Measurements from ENCODE around the gene DLG5.

The DLG5 gene

GRCh38 chr10:77810446-77811335 is 115.9 kb downstream of the DLG5 start:
- no peak for DNase-seq

DNA sequence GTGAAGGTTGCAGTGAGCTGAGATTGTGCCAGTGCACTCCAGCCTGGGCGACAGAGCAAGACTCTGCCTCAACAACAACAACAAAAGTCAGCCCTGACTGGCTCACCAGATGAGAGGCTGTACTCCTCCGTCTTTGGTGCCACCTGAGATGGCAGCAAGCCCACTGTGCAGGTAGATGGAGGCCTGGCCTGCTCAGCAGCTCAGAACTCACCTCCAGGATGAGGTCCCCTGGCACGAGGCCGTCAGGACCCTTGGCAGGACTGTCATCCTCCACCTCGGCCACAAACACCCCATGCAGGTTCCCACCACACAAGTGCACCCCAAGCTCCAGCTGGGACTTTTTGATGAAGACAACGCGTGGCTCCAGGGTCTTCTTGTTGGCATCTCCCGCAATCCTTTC is 117.2 kb downstream of the DLG5 start:
- no peak for DNase-seq

DNA sequence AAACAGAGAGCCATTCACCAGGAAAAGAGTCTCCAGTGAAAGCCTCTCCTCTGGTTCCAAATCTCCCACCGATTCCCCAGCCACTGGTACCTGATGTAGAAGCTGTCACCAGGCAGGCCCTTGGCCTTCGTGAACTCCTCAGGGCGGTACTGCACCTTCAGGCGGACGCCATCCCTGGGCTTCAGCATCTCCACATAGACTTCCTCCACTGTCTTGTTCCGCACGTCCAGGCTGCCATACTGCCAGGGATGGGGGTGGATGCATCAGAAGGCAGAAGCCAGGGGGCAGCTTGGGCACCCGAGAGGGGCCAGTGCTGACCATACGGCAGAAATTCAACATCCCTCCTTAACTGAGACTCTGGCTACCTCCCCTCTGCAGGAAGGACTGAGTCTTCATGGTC is 118.8 kb downstream of the DLG5 start:
- DNase-seq: no peak

DNA sequence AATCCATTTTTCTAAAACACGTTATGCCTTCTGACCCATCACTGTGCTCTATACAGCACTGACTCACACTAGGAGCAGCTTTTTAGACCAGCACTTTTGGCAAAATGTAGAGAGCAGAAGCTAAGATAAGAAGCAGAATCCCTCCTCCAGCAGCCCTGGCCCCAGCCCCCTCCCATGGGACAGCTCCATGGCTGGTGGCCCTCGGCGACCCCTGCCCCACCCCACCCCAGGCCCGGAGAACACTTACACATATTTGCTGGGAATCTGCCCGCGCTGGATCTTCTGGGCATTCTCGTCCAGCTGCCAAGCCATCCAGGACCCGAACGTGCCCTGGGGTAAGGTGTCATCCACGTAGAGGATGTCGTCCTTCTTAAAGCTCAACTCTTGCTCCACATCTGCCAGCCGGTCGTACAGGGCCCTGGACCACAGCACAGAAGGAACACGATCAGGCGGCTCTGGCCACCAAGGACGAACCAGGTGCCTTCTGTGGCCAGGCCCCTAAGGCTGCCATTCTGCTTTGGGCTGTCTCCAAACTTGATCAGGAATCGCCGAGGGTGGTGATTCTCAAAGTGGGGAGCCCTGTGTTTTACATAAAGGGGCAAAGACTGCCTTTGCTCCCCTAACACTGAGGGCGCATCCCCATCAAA is 119.9 kb downstream of the DLG5 start:
- DNase-seq: no peak

DNA sequence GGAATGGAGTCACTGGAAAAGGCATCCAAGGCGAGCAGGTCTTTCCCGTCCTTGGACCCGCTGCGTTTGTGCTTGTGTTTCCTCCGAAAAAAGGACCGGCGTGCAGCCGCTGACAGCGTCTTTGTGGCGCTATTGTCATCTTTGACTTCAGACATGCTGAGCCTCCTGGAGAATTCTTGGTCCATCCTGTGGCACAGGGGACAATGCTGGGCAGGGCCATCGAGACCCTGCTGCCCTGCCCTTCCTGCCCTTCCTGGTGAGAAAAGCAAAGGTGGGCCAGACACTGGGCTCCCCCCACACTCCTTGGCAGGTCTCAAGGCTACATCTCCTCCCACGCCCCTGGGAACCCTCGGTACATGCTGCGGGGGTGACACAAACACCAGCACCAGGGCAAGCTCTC is 120.9 kb downstream of the DLG5 start:
- no peak for DNase-seq

DNA sequence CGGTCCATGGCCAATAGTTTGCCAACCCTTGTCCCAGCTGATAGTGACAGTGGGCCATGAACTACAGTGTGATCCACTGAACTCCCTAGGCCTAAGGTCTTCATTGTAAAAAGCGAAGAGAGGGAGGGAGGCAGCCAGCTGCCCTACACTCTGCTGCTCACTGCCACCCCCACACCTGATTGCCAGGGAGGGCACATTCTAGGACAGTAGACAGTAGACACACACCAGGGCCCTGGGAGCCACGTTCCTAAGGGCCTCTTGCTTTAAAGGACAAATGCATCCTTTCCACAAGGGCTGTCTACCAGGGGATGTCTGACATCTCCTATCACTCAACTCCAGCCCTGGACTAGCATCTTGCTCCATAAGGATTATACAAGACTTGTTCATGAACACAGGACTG is 122.2 kb downstream of the DLG5 start:
- no peak for DNase-seq

GRCh38 chr10:77801474-77802161 is 124.9 kb downstream of the DLG5 start:
- no peak for DNase-seq

DNA sequence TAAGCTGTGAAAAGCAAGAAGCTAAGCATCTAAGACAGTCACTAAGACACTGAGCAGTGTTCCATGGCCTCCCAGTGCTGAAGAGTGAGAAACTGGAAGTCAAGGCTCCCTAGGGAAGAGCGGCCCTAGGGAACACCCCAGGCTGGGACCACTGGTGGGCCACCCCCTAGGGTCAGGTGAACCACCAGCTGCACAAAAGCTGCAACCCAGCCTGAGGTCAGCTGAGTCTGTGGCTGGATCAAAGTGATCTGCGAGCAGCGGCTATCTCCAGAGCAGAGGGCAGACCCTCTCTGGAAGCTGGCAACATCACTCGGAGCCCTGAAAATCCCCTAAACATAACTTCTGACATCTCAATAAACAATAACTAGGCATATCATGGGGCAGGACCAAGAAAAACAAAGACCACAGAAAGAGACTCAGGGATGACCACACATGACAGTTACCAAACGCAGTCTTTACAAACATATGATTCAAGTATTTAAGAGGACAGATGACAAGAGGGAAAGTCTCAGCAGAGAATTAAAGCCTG is 125.8 kb downstream of the DLG5 start:
- DNase-seq: no peak

DNA sequence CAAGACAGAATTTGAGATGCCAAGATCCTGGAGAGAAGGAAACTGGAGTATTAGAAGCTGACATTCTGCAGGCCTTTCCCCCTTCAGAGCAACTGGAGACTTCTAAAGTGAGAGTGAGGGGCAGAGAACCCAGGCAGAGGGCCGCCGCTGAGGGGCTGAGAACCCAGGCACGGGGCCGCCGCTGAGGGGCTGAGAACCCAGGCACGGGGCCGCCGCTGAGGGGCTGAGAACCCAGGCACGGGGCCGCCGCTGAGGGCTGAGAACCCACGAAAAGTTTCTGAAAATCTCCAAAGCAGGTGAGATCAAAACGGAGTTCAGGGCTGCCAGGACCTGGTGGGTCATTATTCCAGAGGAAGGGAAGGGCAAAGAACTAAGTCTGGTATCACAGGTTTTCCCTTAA is 126.2 kb downstream of the DLG5 start:
- no peak for DNase-seq

DNA sequence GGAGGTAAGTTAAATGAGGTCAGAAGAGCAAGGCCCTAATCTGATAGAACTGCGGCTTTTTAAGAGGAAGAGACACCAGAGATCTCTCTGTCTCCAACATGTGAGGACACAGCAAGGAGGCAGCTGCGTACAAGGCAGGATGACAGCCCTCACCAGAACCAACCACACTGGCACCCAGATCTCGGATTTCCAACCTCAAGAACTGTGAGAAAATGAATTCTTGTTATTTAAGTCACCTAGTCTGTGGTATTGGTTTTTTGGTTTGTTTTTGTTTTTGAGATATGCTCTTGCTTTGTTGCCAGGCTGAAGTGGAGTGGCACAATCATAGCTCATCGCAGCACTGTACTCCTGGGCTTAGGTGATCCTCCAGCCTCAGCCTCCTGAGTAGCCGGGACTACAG is 127.2 kb downstream of the DLG5 start:
- DNase-seq: no peak

- DNase-seq: no peak
These were observed 127.6 kb downstream of the DLG5 start for GRCh38 chr10:77798940-77799339.

- DNase-seq: no peak
These were observed 130.1 kb downstream of the DLG5 start for GRCh38 chr10:77796311-77796915.

- no peak for DNase-seq
These were observed 131.0 kb downstream of the DLG5 start for GRCh38 chr10:77795426-77796055.

DNA sequence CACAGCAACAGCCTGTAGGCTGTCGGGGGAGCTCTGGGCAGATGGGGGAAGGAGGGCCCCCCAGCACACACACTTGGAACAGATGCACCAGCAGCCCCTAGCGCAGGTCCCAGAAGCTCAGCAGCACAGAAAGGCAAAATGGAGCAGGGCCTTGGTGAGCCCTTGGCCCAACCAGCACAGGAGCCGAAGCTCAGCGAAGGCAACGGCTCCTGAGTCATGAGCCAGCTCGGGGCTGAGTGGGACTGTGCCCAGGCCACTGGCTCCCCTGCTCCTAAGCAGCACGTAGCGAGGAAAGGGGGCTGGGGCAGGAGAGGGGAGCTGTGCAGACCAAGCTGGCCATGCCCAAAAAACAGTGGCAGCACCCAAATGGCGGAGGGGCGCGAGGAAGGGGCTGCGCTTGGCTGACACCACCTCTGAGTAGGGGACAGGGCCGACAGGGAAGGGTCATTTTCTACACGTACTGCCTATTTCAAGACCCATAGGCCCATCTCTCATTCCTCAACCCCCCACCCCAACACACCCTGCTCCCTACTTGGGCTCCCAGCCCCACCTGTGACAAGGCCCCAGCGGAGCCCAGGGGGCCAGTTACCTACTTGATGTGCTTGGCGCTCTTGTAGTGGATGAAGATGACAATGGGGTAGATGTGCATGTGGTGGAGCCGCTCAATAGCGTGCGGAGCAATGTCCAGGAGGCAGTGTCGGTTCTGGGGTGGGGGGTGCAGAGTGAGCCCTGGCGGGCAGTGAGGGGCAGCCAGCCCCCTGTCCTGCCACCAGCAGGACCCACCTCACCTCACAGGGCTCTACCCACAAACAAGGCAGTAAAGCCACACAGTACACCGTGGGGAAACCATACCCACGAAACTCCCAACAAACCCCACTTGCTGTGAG is 132.1 kb downstream of the DLG5 start:
- no peak for DNase-seq

- DNase-seq: no peak
These were observed 132.7 kb downstream of the DLG5 start for GRCh38 chr10:77793831-77794230.

GRCh38 chr10:77792155-77792554 is 134.4 kb downstream of the DLG5 start:
- no peak for DNase-seq

DNA sequence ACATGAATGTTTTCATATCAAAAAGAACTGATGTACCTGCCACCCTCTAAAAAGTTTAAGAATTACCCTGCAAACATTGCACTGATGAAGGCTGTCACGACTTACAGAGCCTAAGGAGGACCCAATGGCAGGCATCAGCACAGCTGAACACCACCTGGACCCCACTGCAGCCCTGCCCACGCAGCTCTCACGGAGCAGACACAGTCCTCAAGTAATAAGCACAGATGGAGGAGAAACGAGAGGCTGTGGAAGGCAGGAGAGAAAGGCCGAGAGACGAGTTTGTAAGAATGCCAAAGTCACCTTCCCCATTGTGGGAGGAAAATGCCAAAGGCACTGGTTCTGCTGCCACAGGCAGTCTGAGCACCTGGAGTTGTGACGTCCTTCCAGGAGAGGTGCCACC is 135.0 kb downstream of the DLG5 start:
- no peak for DNase-seq

DNA sequence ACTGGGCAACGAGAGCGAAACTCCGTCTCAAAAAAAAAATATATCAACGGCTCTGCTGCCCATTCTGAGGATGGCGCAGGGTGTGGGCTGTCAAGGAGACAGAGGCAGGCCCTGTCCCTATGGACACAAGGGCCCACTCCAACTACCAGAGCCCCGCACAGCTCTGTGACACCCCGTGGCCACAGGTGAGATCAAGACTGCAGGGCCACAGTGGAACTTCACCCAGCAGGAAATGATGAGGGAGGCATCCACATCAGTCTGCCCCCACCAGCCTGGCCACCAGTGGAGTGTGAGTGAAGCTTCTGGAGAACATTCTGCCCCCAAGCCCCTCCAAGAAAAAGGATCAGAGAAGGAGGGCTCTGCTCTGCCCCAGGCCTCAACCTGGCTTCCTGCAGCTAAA is 136.7 kb downstream of the DLG5 start:
- DNase-seq: no peak

- DNase-seq: no peak
These were observed 137.5 kb downstream of the DLG5 start for GRCh38 chr10:77789016-77789415.

DNA sequence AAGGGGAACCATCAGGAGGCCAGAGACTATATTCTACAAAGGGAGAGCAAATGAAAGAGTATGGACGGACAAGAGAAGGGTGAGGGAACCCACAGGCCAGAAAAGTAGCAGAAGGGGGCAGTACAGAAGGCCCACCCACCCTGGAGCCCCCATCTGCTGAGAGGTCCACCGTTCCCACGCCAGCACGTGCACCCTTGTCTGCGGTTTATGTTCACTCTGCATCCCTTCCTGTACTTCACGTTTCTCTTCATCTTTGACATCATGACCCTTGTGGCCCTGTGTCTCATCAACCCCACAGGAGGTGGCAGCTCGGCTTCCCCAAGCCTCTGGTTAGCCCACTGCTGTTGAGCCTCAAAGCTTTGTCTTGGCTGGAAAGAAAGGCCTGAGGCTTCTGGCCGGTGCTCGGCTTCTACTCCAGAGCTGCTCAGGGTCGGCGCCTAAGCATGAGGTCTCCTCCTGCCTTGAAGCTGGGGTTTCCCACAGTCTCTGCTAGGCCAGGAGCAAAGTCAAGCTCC is 138.0 kb downstream of the DLG5 start:
- DNase-seq: no peak

DNA sequence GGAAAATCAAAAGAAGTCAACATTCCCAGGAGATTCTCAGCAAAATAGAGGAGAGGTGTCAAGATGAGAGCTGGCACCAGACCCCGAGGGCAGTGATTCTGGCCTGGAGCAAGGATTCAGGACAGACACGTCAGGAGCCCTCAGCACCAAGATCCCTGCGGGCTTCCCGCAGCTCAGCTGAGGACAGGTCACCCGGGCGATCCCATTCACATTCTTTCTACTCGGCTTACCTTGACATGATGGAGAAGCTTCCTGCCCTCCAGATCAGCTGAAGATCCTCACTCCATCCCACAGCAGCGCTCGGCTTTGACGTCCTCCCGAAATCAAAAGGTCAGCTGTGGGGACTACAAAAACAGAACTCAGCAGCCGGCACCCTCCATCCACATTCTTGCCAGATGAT is 139.1 kb downstream of the DLG5 start:
- DNase-seq: no peak

All from NCI-H774 (cell line).